B cell (primary cell): ENCODE results near the gene SRGAP1. TPM values are rescaled to one million over a fixed set of nuclear protein-coding genes. Genes with fewer than 3 reads are reported as not detected.

ENCODE experiments used
- ATAC-seq: fragments of 200-7000 bp; cut with Tn5 transposase; one replicate; pipeline ENCODE4 v1.10.0; 2021; ENCODE audit warnings: low read depth, mild to moderate bottlenecking, moderate number of reproducible peaks, moderate library complexity
- CTCF ChIA-PET: fragments of 350-600 bp; sonication (Branson Sonifier 250); formaldehyde crosslinking; loops from one replicate; lab custom pipeline; 2021; ENCODE audit warnings: antibody characterized with exemption, inconsistent platforms; lab: Charles Lee
- POLR2A ChIA-PET: fragments of 350-600 bp; sonication (Branson Sonifier 250); formaldehyde crosslinking; loops from one replicate; lab custom pipeline; 2021; ENCODE audit warnings: antibody characterized with exemption; lab: Charles Lee
- DNase-seq: peaks from one replicate; pipeline ENCODE4 v3.0.0; 2013
- H2AFZ ChIP-seq: 2 replicates; pipeline ENCODE4 v1.6.1; 2012; ENCODE audit warnings: mild to moderate bottlenecking, low read depth, low read length; ENCODE audit not compliant: insufficient read depth, poor library complexity, severe bottlenecking
- H3K27ac ChIP-seq, 2 donors: 1 replicate in 1 of 2; 2 replicates in 1 of 2; pipeline ENCODE4 v1.5.1; 2012 to 2013; ENCODE audit warnings: low read length in 2 of 2, mild to moderate bottlenecking in 2 of 2, moderate library complexity in 1 of 2
- H3K27me3 ChIP-seq, 4 experiments: fragments of 200-600 bp in 1 of 4; sonication (generic) in 1 of 4; replicated peaks in 1 of 4; 1 replicate in 2 of 4; 2 replicates in 2 of 4; pipeline versions ENCODE4 v1.6.1 to v1.7.0; 2013 to 2016; ENCODE audit warnings: low read length in 3 of 4, mild to moderate bottlenecking in 2 of 4, mixed read lengths in 1 of 4, moderate library complexity in 1 of 4; ENCODE audit not compliant: insufficient read depth in 4 of 4, control insufficient read depth in 3 of 4; ENCODE audit errors: control extremely low read depth in 1 of 4
- H3K36me3 ChIP-seq, 2 experiments: replicated peaks in 1 of 2; 1 replicate in 1 of 2; 2 replicates in 1 of 2; pipeline versions ENCODE4 v1.6.1 to v1.7.1; 2013; ENCODE audit warnings: low read length in 1 of 2; ENCODE audit not compliant: insufficient read depth in 2 of 2, control insufficient read depth in 1 of 2; ENCODE audit errors: control extremely low read depth in 1 of 2, extremely low read depth in 1 of 2
- H3K4me1 ChIP-seq, 2 donors: fragments of 200-600 bp in 1 of 2; sonication (generic) in 1 of 2; 1 replicate in 1 of 2; 2 replicates in 1 of 2; pipeline versions ENCODE4 v1.5.1 to v1.6.1; 2013 to 2017; ENCODE audit warnings: low read length in 2 of 2; ENCODE audit not compliant: control insufficient read depth in 2 of 2, insufficient read depth in 2 of 2
- H3K4me2 ChIP-seq: replicated peaks from 2 replicates; pipeline ENCODE3; 2012; ENCODE audit warnings: mild to moderate bottlenecking, low read depth, low read length; ENCODE audit not compliant: poor library complexity, severe bottlenecking
- H3K4me3 ChIP-seq, 5 experiments: fragments of 200-600 bp in 1 of 5; sonication (generic) in 1 of 5; 1 replicate in 3 of 5; 2 replicates in 2 of 5; pipeline versions ENCODE4 v1.5.1 to v1.7.0; 2011 to 2016; ENCODE audit warnings: low read length in 4 of 5, mild to moderate bottlenecking in 4 of 5, low read depth in 2 of 5, control low read depth in 1 of 5, moderate library complexity in 1 of 5; ENCODE audit not compliant: insufficient read depth in 1 of 5; ENCODE audit errors: control extremely low read depth in 1 of 5, extremely low read depth in 1 of 5
- H3K79me2 ChIP-seq: fragments of 200-600 bp; sonication (generic); one replicate; pipeline ENCODE4 v1.6.0; 2016; ENCODE audit warnings: low read length; ENCODE audit not compliant: control insufficient read depth, insufficient read depth
- H3K9ac ChIP-seq: fragments of 200-600 bp; sonication (generic); 2 replicates; pipeline ENCODE4 v1.6.1; 2017; ENCODE audit warnings: mild to moderate bottlenecking, low read length, moderate library complexity
- H3K9me3 ChIP-seq, 3 donors: one replicate each; pipeline versions ENCODE4 v1.6.1 to v1.7.1; 2013; ENCODE audit warnings: low read length in 2 of 3; ENCODE audit not compliant: control insufficient read depth in 2 of 3, insufficient read depth in 1 of 3; ENCODE audit errors: control extremely low read depth in 1 of 3
- H4K20me1 ChIP-seq: 2 replicates; pipeline ENCODE4 v1.6.0; 2012; ENCODE audit warnings: mild to moderate bottlenecking, low read length; ENCODE audit not compliant: insufficient read depth, control insufficient read depth, poor library complexity, severe bottlenecking
- H3K27ac Mint-ChIP-seq: one replicate; pipeline ENCODE4 v1.8.0; 2021; ENCODE audit warnings: mixed read lengths
- H3K27me3 Mint-ChIP-seq: one replicate; pipeline ENCODE4 v1.8.0; 2021; ENCODE audit warnings: mixed read lengths
- H3K4me1 Mint-ChIP-seq: one replicate; pipeline ENCODE4 v1.8.0; 2021; ENCODE audit warnings: mixed read lengths
- H3K4me3 Mint-ChIP-seq: one replicate; pipeline ENCODE4 v1.8.0; 2021; ENCODE audit warnings: mixed read lengths
- H3K9me3 Mint-ChIP-seq: one replicate; pipeline ENCODE4 v1.8.0; 2022; ENCODE audit warnings: mixed read lengths; ENCODE audit not compliant: insufficient read depth
- CTCF ChIP-seq: fragments of 200-600 bp; IDR thresholded peaks from one replicate; pipeline ENCODE4 v1.8.0; 2022; ENCODE audit warnings: antibody characterized with exemption, mild to moderate bottlenecking
- EZH2 ChIP-seq: IDR thresholded peaks from 2 replicates; pipeline ENCODE4 v1.6.1; 2012; ENCODE audit warnings: borderline replicate concordance, low read depth, mild to moderate bottlenecking, moderate library complexity, low read length; ENCODE audit not compliant: insufficient read depth, poor library complexity, severe bottlenecking
- WGBS: methylation state at CpG from one replicate; pipeline ENCODE4 v1.1.5; 2013; ENCODE audit warnings: missing lambda C conversion rate; ENCODE audit not compliant: insufficient coverage; 5-methylcytosine and 5-hydroxymethylcytosine counted together
- intact Hi-C: fragments of 100-400 bp; cut with micrococcal nuclease; formaldehyde crosslinking; loops from one replicate; pipeline ENCODE4 v1.10.0; 2022
- polyA plus RNA-seq: library from polyadenylated mRNA; depleted of rRNA; stranded (reverse); fragments of >200 nt; gene quantifications from 2 replicates; pipeline ENCODE4 v1.2.3, GENCODE V29; 2012
- total RNA-seq, 2 donors: library from RNA; stranded (reverse); fragments of 120-200 nt in 1 of 2; gene quantifications; 1 replicate in 1 of 2; 2 replicates in 1 of 2; pipeline versions ENCODE4 v1.2.3 to v1.2.4, GENCODE V29; 2013 to 2022

The SRGAP1 gene
- total and polyA plus RNA-seq, 2 donors (not counting 1 experiment from before 2014, with no cell fraction given): under 0.01 to 0.22 TPM

DNA sequence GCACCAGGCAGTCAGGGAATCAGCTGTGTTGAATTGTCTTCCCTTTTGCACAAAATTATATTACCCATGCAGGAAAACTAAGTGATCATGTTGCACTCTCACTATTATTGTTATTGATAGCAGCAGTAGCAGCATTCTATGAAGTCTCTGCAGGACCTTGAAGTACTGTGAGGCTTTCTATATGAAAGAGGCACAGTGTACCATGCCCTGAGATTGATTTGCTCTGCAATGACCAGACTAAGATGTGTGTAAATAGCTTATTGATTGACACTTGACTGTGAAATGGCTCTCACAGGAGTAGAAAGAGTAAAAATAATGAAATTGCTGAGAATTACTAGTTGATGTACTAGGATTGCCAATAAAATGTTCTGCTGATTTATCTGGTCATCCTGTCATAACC, 277.7 kb downstream of the SRGAP1 start:
- CTCF ChIA-PET: no interaction called here
- no peak overlapping the region for H3K27ac Mint-ChIP-seq

DNA sequence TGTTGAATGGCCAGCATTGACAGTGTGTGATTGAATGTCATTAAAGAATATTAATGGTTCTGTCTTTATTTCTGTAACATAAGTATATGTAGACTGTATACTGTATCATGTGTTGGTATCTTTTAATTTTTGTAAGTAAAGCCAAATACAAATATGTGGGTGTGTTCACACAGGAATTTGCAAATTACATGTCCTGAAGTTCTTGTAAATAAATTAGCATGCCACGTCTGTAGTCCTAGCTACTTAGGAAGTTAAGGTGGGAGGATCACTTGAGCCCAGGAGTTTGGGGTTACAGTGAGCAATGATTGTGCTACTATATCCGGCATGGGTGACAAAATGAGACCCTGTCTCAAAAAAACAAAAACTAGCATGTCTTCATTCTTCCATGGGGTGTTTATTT, 278.5 kb downstream of the SRGAP1 start:
- no peak overlapping the region for H2AFZ ChIP-seq
- no peaks in the 10 kb centered on the region for H3K79me2 ChIP-seq
- ChIA-PET POLR2A (no interaction called here), CTCF (no interaction called here)
- Mint-ChIP-seq H3K9me3 (no peaks in the 10 kb centered on the region), H3K4me1 (no peaks in the 10 kb centered on the region), H3K27me3 (peaks cover 14% of the 10 kb centered on the region), H3K27ac (no peak overlapping the region), H3K4me3 (no peak overlapping the region)
- no peak overlapping the region for H3K4me3 ChIP-seq
- no peak overlapping the region for H3K4me2 ChIP-seq
- no peak overlapping the region for H3K9ac ChIP-seq
- 60% methylated on average over 1 of the region's 2 CpGs for WGBS
- no peak for ATAC-seq
- no peaks in the 10 kb centered on the region for H3K27me3 ChIP-seq
- no peaks in the 10 kb centered on the region for H4K20me1 ChIP-seq
- TF ChIP-seq EZH2 (no peak), CTCF (no peak)
- H3K36me3 ChIP-seq: no peaks in the 10 kb centered on the region
- no peaks in the 10 kb centered on the region for H3K9me3 ChIP-seq
- DNase-seq: no peak
- H3K27ac ChIP-seq: no peak overlapping the region
- intact Hi-C loops: no loop called here
- no peaks in the 10 kb centered on the region for H3K4me1 ChIP-seq

More for the DNA sequence above, 277.7 kb downstream of the SRGAP1 start:
- POLR2A ChIA-PET: no interaction called here
- Histone ChIP-seq H3K9ac (no peak overlapping the region), H3K9me3 (no peaks in the 10 kb centered on the region), H2AFZ (no peak overlapping the region), H4K20me1 (no peaks in the 10 kb centered on the region), H3K79me2 (no peaks in the 10 kb centered on the region), H3K4me1 (no peaks in the 10 kb centered on the region), H3K4me3 (no peak overlapping the region), H3K27ac (no peak overlapping the region), H3K4me2 (no peak overlapping the region), H3K27me3 (no peaks in the 10 kb centered on the region), H3K36me3 (no peaks in the 10 kb centered on the region)
- no peak overlapping the region for H3K4me3 Mint-ChIP-seq
- no peaks in the 10 kb centered on the region for H3K4me1 Mint-ChIP-seq
- ATAC-seq (no peak), DNase-seq (no peak)
- H3K9me3 Mint-ChIP-seq: no peaks in the 10 kb centered on the region
- intact Hi-C loops: no loop called here
- peaks cover 14% of the 10 kb centered on the region for H3K27me3 Mint-ChIP-seq
- TF ChIP-seq CTCF: no peak
- no peak for TF ChIP-seq EZH2
